SU-DHL-6 (cell line): ENCODE data around the gene HCFC2.

Experiments used
- CTCF ChIP-seq: fragments of 200-600 bp; sonication (generic); IDR thresholded peaks from one replicate; pipeline ENCODE4 v1.5.1; 2017; ENCODE audit warnings: antibody characterized with exemption, mild to moderate bottlenecking, low read length, moderate library complexity; ENCODE audit not compliant: insufficient read depth, poor library complexity, severe bottlenecking
- EZH2phosphoT487 ChIP-seq: fragments of 200-600 bp; sonication (generic), shearing (Covaris generic); conservative IDR thresholded peaks from 2 replicates; pipeline ENCODE4 v1.6.1; 2018; ENCODE audit warnings: mild to moderate bottlenecking, antibody characterized with exemption, low read length, moderate library complexity, mixed read lengths

DNA sequence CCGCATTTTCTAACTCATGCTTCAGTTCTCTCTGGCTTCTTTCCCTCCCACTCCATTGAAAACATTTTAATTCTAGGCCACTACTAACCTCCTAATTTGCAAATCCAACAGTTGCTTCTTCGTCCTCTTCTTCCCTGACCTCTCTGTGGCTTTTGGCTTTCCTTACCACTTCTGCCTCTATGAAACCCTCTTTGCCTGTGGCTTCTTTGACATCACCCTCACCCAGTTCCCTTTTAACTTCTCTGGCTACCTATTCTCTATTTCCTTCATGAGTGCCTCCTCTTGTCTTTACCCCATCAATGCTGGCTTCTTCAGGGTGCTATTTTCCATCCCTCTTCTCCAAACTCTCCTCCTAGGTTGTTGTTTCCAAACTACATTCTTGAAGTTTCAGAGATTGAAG, 4.4 kb upstream of the HCFC2 start:
- TF ChIP-seq CTCF = no peak
- TF ChIP-seq EZH2phosphoT487 = no peak
